NCI-H146 (cell line): Measurements from ENCODE around the gene PPM1L.
"Not testable (repeated sequence)": the region's sequence is repeated elsewhere in the genome, so short reads cannot be mapped to it uniquely, and the experiment has no call there.

Experiments
- DNase-seq: peaks from one replicate; lab custom pipeline; 2025; lab: John Stamatoyannopoulos, UW

Gene PPM1L

DNA sequence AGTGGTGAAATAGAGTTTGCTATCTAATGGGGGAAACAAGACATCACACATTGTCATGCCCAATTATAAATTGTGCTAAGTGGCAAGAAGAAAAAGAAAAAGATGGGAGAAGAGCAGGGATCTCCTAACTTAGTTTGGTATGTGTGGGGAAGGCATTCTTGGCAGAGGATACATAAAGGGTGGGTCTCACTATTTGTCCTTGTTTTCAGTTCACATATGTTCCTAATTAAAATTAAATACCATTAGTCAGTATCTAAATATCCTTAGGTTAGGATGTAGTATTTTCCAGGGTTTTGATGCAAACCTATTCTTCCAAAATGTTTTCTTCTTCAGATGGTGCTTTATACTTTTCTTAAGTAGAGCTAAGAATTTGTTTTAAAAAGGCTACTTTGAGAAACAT is 175.4 kb downstream of the PPM1L start:
- no peak for DNase-seq

- peak; percentile 35 for DNase-seq
Observed at GRCh38 chr3:160935413-160936095, 179.5 kb downstream of the PPM1L start.

GRCh38 chr3:160941885-160942494 is 186.0 kb downstream of the PPM1L start:
- DNase-seq: no peak

- DNase-seq: no peak
Observed at GRCh38 chr3:160943996-160944395, 188.0 kb downstream of the PPM1L start.

DNA sequence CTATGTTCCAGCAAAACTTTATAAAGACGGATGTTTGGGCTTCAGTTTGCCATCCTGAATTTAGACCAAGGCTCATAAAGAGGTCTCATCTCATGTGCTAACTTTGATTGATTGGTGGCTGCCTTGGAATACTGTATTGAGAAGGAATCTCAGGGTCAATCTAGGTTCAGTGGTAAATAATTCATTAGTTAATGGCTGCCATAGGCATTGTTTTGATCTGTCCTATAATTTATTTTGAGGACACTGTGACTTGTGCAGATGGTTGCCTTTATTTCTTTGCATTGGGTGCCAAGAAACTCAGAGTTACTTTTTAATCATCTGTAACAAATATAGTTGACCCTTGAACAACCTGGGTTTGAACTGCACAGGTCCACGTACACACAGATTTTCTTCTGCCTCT is 189.3 kb downstream of the PPM1L start:
- DNase-seq: no peak

DNA sequence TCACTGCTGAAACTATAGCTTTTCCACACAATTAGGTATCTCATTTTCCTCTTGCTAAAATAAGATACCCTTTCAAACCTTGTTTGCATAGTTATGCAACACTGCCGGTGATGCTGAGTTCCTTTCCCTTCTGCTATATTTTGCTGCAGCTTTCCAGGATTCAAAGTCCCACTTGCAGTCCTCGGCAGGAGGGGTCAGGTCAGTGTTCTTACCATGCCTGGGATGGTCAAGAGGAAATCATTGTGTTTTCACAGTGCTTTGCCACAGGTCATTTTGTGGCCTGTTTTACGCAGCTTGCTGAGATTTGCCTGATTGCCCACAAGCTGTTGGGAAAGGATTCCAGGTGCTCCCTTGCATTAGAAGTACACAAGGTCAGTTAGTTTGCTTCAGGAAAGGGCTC is 192.2 kb downstream of the PPM1L start:
- DNase-seq: no peak

GRCh38 chr3:160949460-160949859 is 193.4 kb downstream of the PPM1L start:
- no peak for DNase-seq

DNA sequence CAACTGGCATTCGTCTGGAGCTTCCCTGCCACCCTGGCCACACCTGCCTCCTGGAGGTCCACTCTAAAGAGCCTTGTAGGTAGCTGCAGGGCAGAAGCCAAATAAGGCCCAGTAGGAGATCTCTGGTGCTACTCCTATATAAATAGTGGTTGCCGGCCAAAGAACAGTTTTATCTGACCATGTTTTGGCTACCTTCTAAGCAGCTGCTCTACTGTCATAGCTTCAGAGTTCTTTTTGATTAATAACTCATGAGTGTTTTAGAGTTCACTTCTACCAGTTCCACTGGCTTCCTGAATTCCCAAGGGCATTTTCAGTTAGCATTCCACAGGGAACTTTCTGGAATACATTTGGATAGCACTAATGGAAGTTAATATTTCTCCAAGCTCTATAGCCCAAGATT is 194.5 kb downstream of the PPM1L start:
- DNase-seq: peak; percentile 24

DNA sequence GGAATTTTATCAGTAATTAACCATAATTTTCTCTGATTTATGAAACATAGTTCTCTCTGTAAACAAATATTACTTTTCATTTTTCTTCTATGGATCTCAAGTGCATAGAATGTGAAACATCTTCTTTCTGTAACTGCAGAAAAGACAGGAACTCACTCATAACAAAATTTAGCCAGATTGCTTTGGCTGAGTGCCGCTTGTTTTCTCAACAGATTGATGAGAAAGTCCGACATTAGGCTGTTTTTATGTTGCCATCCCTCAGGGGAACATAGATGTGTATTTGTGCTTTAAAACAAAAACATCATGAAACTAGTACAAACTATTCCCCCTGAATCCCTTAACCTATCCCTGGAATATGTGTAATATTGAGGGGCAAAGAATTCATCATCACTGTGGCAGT is 194.9 kb downstream of the PPM1L start:
- no peak for DNase-seq

- DNase-seq: no peak
Observed at GRCh38 chr3:160951642-160952487, 195.8 kb downstream of the PPM1L start.

DNA sequence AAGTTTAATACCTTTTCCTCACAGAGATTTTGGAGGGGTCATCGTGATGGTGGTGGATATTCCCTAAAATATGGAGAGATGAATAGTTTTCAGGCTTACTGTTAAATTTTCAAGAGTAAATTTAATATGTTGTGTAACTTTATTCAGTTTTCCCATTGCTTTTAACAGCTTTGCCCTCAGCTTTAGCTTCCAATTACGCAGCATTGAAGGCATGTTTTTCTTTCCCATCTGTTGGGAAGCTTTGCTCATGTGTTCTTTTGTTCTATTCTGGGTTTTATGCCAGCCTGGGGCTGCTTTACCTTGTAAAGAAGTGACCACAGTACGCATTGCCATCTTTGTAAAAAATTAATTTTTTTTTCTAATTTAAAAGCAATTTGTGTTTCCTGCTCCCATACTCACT is 197.7 kb downstream of the PPM1L start:
- DNase-seq: no peak

DNA sequence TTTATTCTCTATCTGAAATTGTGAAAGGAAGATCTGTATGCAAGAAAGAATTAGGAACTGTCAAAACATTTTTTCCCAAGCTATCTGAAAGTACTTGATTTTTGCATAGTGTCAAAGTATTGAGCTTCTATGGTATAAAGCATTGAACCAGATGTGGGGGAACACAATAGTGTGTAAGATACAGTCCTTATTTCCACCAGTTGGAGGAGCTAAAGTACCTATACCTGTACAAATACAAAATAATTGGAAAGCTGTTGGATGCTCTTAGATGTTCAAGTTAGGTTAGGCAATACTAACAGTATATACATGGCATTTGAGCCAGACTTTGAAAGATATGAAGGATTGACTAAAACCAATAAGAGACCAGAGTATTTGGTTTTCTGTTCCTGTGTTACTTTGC is 200.8 kb downstream of the PPM1L start:
- peak; percentile 37 for DNase-seq

GRCh38 chr3:160960568-160960967 is 204.5 kb downstream of the PPM1L start:
- DNase-seq: no peak

- no peak for DNase-seq
Observed at GRCh38 chr3:160963949-160964348, 207.9 kb downstream of the PPM1L start.

DNA sequence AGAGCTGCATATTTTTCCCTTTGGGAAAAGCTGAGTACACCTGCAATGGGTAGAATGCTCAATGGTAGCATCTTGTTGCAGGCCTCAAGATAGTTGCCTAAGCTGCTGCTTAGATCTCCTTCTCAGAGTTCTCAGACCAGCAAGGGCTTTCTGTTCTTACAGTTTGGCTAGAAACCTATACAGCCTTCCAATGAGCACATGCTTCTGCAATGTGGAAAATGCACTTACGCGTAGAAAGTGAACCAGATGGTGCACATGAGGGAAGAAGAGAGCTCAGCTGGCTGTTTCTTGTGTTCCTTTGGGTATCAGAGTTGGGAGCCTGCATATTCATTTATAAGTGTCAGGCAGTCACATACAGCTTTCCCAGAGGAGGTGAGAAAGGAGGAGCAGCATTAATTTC is 212.7 kb downstream of the PPM1L start:
- DNase-seq: no peak

DNA sequence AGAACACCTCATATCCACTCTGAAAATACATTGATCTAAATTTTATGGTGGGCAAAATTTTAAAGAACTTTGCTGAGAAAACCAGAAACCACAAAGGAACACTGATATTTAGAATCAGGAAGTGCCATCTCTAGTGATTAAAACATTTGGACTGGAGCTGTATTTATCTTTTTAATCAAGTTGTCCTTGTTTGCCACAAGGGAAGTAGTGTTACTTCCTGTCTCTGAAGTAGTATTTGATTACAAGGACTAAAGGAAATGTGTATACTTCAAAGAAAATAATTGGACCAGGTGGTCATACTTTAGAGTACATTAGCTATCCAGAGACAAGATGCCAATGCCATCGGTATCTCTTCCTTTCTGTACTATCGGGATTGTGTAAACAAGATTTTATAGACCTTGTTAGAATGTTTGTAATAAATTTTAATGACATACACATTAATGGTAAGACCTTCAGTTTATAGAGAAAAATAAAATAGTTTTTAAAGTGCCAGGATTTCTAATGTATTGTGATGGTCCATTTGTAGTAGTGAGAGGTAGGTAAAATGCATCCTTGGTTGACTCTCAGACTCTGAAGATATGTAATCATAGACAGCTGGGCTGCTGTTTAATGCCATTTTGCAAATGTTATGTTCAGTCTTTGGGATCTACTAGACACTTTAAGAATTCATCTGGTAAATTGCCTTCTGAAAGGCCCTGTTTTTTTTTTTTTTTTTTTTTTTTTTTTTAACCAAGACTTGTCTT is 217.2 kb downstream of the PPM1L start:
- DNase-seq: no peak

DNA sequence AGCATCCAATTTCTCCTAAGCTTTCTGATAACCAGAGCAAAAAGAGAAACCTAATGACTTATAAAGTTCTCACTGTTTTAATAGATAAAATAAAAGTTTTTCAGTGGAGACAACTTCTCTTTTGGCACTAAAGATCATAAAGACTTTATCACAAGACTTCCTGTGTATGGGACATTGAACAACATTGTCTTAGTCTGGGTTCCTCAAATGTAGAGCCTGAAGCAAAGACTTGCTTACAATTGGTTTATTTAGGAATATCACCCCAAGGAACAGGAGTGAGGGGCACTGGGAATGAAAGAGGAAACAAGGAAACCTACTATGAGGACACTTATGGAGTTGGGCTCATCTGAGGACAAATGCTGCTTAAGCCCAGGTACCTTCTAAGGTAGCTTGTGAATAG is 221.7 kb downstream of the PPM1L start:
- no peak for DNase-seq

DNA sequence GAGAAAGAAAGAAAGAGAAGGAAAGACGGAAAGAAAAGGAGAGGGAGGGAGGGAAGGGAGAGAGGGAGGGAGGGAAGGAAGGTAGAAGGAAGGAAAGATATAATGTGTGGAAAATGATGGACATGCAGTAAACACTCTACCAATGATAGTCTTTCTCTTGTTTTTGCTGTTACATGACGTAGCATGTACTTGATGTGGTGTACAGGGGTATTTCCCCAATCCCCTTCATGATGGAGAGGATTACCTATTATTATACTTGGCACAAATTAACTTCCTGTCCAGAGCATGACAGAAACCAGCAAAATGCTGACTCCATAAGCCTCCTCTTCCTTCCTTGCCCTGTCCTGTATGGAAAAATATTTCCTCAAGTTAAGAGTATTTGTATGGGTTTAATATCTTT is 224.7 kb downstream of the PPM1L start:
- no peak for DNase-seq

- no peak for DNase-seq
Observed at GRCh38 chr3:160981217-160981938, 225.3 kb downstream of the PPM1L start.

- no peak for DNase-seq
Observed at GRCh38 chr3:160982491-160982890, 226.5 kb downstream of the PPM1L start.

GRCh38 chr3:160983900-160984299 is 227.9 kb downstream of the PPM1L start:
- DNase-seq: not testable (repeated sequence)

DNA sequence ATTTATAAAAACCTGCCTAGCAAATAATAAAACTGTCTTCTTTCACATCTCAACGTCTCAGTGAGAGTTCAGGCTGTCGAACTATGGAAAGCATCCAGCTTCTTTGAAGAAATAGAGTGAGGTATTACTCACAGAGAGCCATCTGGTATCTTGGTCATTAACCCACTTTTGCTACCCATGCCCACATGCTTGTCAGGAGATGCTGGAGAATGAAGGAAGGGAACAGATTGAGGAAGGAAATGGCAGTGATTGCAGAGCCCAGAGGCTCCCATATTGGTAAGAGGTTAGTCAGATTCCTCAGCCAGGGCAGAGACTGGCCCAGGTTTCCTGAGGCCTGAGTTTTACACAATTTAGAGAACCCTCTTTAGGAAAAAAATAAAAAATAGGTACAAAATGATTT is 230.0 kb downstream of the PPM1L start:
- no peak for DNase-seq
